SK-N-SH treated with all-trans-retinoic acid at 6 μM for 48 hours (cell line): ENCODE data around the gene SVOPL.

Experiments
- ATAC-seq: fragments of 200-7000 bp; cut with Tn5 transposase; 3 replicates; pipeline ENCODE4 v1.9.1; 2020; ENCODE audit warnings: mild to moderate bottlenecking, moderate library complexity
- ARNTL ChIP-seq: fragments of 450-650 bp; formaldehyde crosslinking; IDR thresholded peaks from 2 replicates; pipeline ENCODE4 v1.5.0; 2020; ENCODE audit warnings: low read depth, mild to moderate bottlenecking, moderate library complexity, borderline replicate concordance
- BACH2 ChIP-seq: fragments of 250-450 bp; sonication (Bioruptor Pico); IDR thresholded peaks from 2 replicates; pipeline ENCODE4 v1.9.0; 2021; ENCODE audit warnings: mild to moderate bottlenecking, borderline replicate concordance
- CREB5 ChIP-seq: fragments of 250-450 bp; sonication (Bioruptor Pico); IDR thresholded peaks from 2 replicates; pipeline ENCODE4 v1.5.1; 2020; ENCODE audit warnings: low read depth, mild to moderate bottlenecking, moderate library complexity
- CSDC2 ChIP-seq: fragments of 250-450 bp; sonication (Bioruptor Pico); IDR thresholded peaks from 2 replicates; pipeline ENCODE4 v1.5.0; 2020; ENCODE audit warnings: mild to moderate bottlenecking, moderate library complexity
- ESRRG ChIP-seq: fragments of 250-450 bp; sonication (Bioruptor Pico); IDR thresholded peaks from 2 replicates; pipeline ENCODE4 v1.6.1; 2021; ENCODE audit warnings: mild to moderate bottlenecking
- GLIS3 ChIP-seq: fragments of 250-450 bp; sonication (Bioruptor Pico); IDR thresholded peaks from 2 replicates; pipeline ENCODE4 v1.5.0; 2020; ENCODE audit warnings: mild to moderate bottlenecking, moderate library complexity
- ISL1 ChIP-seq: fragments of 250-450 bp; sonication (Bioruptor Pico); IDR thresholded peaks from 2 replicates; pipeline ENCODE4 v2.1.2; 2022; ENCODE audit warnings: mild to moderate bottlenecking, moderate library complexity
- OSR1 ChIP-seq: fragments of 250-450 bp; sonication (Bioruptor Pico); IDR thresholded peaks from 2 replicates; pipeline ENCODE4 v1.8.0; 2022; ENCODE audit warnings: moderate library complexity, mild to moderate bottlenecking, inconsistent platforms
- PATZ1 ChIP-seq: fragments of 250-450 bp; sonication (Bioruptor Pico); IDR thresholded peaks from 2 replicates; pipeline ENCODE4 v1.8.0; 2020; ENCODE audit warnings: mild to moderate bottlenecking, moderate library complexity, borderline replicate concordance
- POU6F1 ChIP-seq: fragments of 250-450 bp; sonication (Bioruptor Pico); IDR thresholded peaks from 2 replicates; pipeline ENCODE4 v1.8.0; 2021; ENCODE audit warnings: low read depth, mild to moderate bottlenecking, moderate library complexity, borderline replicate concordance
- PPARA ChIP-seq: fragments of 250-450 bp; sonication (Bioruptor Pico); IDR thresholded peaks from 2 replicates; pipeline ENCODE4 v1.5.0; 2020; ENCODE audit warnings: mild to moderate bottlenecking, borderline replicate concordance
- RARB ChIP-seq: fragments of 250-450 bp; sonication (Bioruptor Pico); IDR thresholded peaks from 2 replicates; pipeline ENCODE4 v1.8.0; 2021; ENCODE audit warnings: mild to moderate bottlenecking, moderate library complexity
- SNAI2 ChIP-seq: fragments of 250-450 bp; sonication (Bioruptor Pico); IDR thresholded peaks from 2 replicates; pipeline ENCODE4 v1.5.0; 2020; ENCODE audit warnings: mild to moderate bottlenecking, moderate library complexity
- TCF4 ChIP-seq: fragments of 250-450 bp; sonication (Bioruptor Pico); IDR thresholded peaks from 2 replicates; pipeline ENCODE4 v1.8.0; 2021; ENCODE audit warnings: mild to moderate bottlenecking, moderate library complexity, borderline replicate concordance
- TOX ChIP-seq: fragments of 250-450 bp; sonication (Bioruptor Pico); IDR thresholded peaks from 2 replicates; pipeline ENCODE4 v1.8.0; 2021; ENCODE audit warnings: mild to moderate bottlenecking, moderate library complexity, borderline replicate concordance
- ZC3H10 ChIP-seq: fragments of 250-450 bp; sonication (Bioruptor Pico); IDR thresholded peaks from 2 replicates; pipeline ENCODE4 v1.5.1; 2021; ENCODE audit warnings: mild to moderate bottlenecking, moderate library complexity
- ZFP3 ChIP-seq: fragments of 250-450 bp; sonication (Bioruptor Pico); IDR thresholded peaks from 2 replicates; pipeline ENCODE4 v1.5.0; 2020; ENCODE audit warnings: mild to moderate bottlenecking, moderate library complexity
- ZFP30 ChIP-seq: fragments of 450-650 bp; formaldehyde crosslinking; IDR thresholded peaks from 2 replicates; pipeline ENCODE4 v1.5.0; 2022; ENCODE audit warnings: mild to moderate bottlenecking, moderate library complexity
- ZNF565 ChIP-seq: fragments of 450-650 bp; formaldehyde crosslinking; conservative IDR thresholded peaks from 2 replicates; pipeline ENCODE4 v1.5.0; 2020; ENCODE audit warnings: low read depth, mild to moderate bottlenecking, moderate library complexity
- ZNF70 ChIP-seq: fragments of 450-650 bp; formaldehyde crosslinking; IDR thresholded peaks from 2 replicates; pipeline ENCODE4 v1.5.0; 2020; ENCODE audit warnings: mild to moderate bottlenecking, moderate library complexity
- ZNF8 ChIP-seq: fragments of 450-650 bp; formaldehyde crosslinking; IDR thresholded peaks from 2 replicates; pipeline ENCODE4 v1.5.0; 2020; ENCODE audit warnings: mild to moderate bottlenecking, moderate library complexity
- TF ChIP-seq, protein P1 (sequence below): fragments of 250-450 bp; sonication (Bioruptor Pico); IDR thresholded peaks from 2 replicates; pipeline ENCODE4 v1.5.0; 2020; ENCODE audit warnings: mild to moderate bottlenecking, moderate library complexity

SVOPL gene

DNA sequence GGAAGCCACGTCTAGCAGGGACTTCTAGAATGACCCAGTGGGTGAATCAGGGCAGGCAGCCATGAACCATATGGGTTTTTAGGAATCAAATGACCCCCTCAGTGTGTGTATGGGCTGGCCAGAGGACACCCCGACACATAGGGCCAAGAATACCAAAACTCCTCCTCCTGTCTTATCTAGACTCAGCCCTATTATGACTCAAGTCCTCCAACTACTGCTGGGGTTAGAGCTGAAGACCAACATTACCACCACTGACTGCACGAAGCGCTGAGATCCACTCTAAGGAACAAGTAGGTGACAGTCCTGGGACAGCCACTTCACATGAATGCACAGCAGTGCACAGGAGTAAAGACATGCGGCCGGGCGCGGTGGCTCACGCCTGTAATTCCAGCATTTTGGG, 11.5 kb upstream of the SVOPL start:
- TF ChIP-seq PPARA (CRISPR knock-in tag) (no peak), ZNF565 (CRISPR knock-in tag) (no peak), RARB (CRISPR knock-in tag) (no peak), POU6F1 (CRISPR knock-in tag) (no peak), TCF4 (CRISPR knock-in tag) (no peak), ZNF8 (CRISPR knock-in tag) (no peak), ZNF70 (CRISPR knock-in tag) (no peak), GLIS3 (CRISPR knock-in tag) (no peak), ZC3H10 (no peak), CREB5 (no peak), ISL1 (no peak)
- TF ChIP-seq, all 23 proteins: peak for 0
- no peak for ATAC-seq

GRCh38 chr7:138710536-138711385, 9.6 kb upstream of the SVOPL start:
- no peak for ATAC-seq
- TF ChIP-seq ZFP30 (no peak), RARB (CRISPR knock-in tag) (no peak), ISL1 (no peak), TOX (no peak), POU6F1 (CRISPR knock-in tag) (no peak), ARNTL (CRISPR knock-in tag) (no peak), TCF4 (CRISPR knock-in tag) (no peak), ZFP3 (CRISPR knock-in tag) (no peak), OSR1 (CRISPR knock-in tag) (no peak), ZNF8 (CRISPR knock-in tag) (no peak), PPARA (CRISPR knock-in tag) (no peak), BACH2 (CRISPR knock-in tag) (no peak), ESRRG (CRISPR knock-in tag) (no peak), ZNF70 (CRISPR knock-in tag) (no peak)
- TF ChIP-seq, protein P1, sequence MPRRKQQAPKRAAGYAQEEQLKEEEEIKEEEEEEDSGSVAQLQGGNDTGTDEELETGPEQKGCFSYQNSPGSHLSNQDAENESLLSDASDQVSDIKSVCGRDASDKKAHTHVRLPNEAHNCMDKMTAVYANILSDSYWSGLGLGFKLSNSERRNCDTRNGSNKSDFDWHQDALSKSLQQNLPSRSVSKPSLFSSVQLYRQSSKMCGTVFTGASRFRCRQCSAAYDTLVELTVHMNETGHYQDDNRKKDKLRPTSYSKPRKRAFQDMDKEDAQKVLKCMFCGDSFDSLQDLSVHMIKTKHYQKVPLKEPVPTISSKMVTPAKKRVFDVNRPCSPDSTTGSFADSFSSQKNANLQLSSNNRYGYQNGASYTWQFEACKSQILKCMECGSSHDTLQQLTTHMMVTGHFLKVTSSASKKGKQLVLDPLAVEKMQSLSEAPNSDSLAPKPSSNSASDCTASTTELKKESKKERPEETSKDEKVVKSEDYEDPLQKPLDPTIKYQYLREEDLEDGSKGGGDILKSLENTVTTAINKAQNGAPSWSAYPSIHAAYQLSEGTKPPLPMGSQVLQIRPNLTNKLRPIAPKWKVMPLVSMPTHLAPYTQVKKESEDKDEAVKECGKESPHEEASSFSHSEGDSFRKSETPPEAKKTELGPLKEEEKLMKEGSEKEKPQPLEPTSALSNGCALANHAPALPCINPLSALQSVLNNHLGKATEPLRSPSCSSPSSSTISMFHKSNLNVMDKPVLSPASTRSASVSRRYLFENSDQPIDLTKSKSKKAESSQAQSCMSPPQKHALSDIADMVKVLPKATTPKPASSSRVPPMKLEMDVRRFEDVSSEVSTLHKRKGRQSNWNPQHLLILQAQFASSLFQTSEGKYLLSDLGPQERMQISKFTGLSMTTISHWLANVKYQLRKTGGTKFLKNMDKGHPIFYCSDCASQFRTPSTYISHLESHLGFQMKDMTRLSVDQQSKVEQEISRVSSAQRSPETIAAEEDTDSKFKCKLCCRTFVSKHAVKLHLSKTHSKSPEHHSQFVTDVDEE (CRISPR knock-in tag) = no peak

- ATAC-seq = no peak
- no peak for TF ChIP-seq PATZ1 (CRISPR knock-in tag)
- no peak for TF ChIP-seq BACH2 (CRISPR knock-in tag)
- TF ChIP-seq ARNTL (CRISPR knock-in tag) = no peak
- no peak for TF ChIP-seq CREB5
- TF ChIP-seq RARB (CRISPR knock-in tag) = no peak
- no peak for TF ChIP-seq PPARA (CRISPR knock-in tag)
- no peak for TF ChIP-seq ZFP3 (CRISPR knock-in tag)
- TF ChIP-seq SNAI2 (CRISPR knock-in tag) = no peak
- no peak for TF ChIP-seq OSR1 (CRISPR knock-in tag)
- TF ChIP-seq ISL1 = no peak
- no peak for TF ChIP-seq CSDC2 (CRISPR knock-in tag)
- TF ChIP-seq GLIS3 (CRISPR knock-in tag) = no peak
- TF ChIP-seq TOX = no peak
- TF ChIP-seq POU6F1 (CRISPR knock-in tag) = no peak
- no peak for TF ChIP-seq ESRRG (CRISPR knock-in tag)
- TF ChIP-seq TCF4 (CRISPR knock-in tag) = no peak
Observed at GRCh38 chr7:138705167-138705566, 4.0 kb upstream of the SVOPL start.
